ENCODE measurements around the gene CYP3A4. TPM values are rescaled to one million over a fixed set of nuclear protein-coding genes. Genes with fewer than 3 reads are reported as not detected.

The CYP3A4 gene
- total RNA-seq, 1 experiment from 2014 or later = not detected

Other genes with a start within 250 kb of the CYP3A4 start
- gene FAM200A, start 232.1 kb downstream of the CYP3A4 start, total RNA-seq (2014; rRNA removed; shearing (Covaris generic)) = 13.9 and 15.0 TPM in 2 replicates
- gene ZNF655, start 225.5 kb downstream of the CYP3A4 start, total RNA-seq (2014; rRNA removed; shearing (Covaris generic)) = 64.3 and 79.9 TPM in 2 replicates
- 0.32 and 0.61 TPM in 2 replicates for gene TMEM225B, start 185.9 kb downstream of the CYP3A4 start, total RNA-seq (2014; rRNA removed; shearing (Covaris generic))
- gene ZSCAN25, start 167.2 kb downstream of the CYP3A4 start, total RNA-seq (2014; rRNA removed; shearing (Covaris generic)) = 21.2 and 22.0 TPM in 2 replicates
- 0.36 TPM in 1 of 2 replicates, not detected in the other for gene CYP3A5, start 104.2 kb downstream of the CYP3A4 start, total RNA-seq (2014; rRNA removed; shearing (Covaris generic))
- gene CYP3A7, start 49.0 kb downstream of the CYP3A4 start, total RNA-seq (2014; rRNA removed; shearing (Covaris generic)) = 0.12 TPM in 1 of 2 replicates, not detected in the other
- not detected in 2 replicates for gene CYP3A43, start 43.8 kb upstream of the CYP3A4 start, total RNA-seq (2014; rRNA removed; shearing (Covaris generic))
- 0.32 TPM in 1 of 2 replicates, not detected in the other for gene OR2AE1, start 92.8 kb upstream of the CYP3A4 start, total RNA-seq (2014; rRNA removed; shearing (Covaris generic))
- 16.3 and 18.5 TPM in 2 replicates for gene TRIM4, start 135.3 kb upstream of the CYP3A4 start, total RNA-seq (2014; rRNA removed; shearing (Covaris generic))
- gene GJC3, start 145.4 kb upstream of the CYP3A4 start, total RNA-seq (2014; rRNA removed; shearing (Covaris generic)) = not detected in 2 replicates
- 0.10 TPM in 1 of 2 replicates, not detected in the other for gene AZGP1, start 191.8 kb upstream of the CYP3A4 start, total RNA-seq (2014; rRNA removed; shearing (Covaris generic))
- gene ZKSCAN1, start 231.4 kb upstream of the CYP3A4 start, total RNA-seq (2014; rRNA removed; shearing (Covaris generic)) = 17.7 and 20.0 TPM in 2 replicates